ENCODE results near the gene FAM151A.

FAM151A gene
- 0 reads per million in 2 experiments for total RNA-seq

GRCh38 chr1:54623216-54624007 lies at the start of gene FAM151A:
Gene FAM151A, minus strand, starts transcription at chr1:54623525. Its CDS starts 130 bp downstream, at chr1:54623395.
- DNase-seq (ENCODE audit: low read depth) = no peak

- DNase-seq (ENCODE audit: low read depth) = peak; percentile 45
These were observed 48.8 kb upstream of the FAM151A start for GRCh38 chr1:54671985-54672608.

- DNase-seq (ENCODE audit: low read depth) = no peak
These were observed 45.2 kb upstream of the FAM151A start for GRCh38 chr1:54668567-54668966.

GRCh38 chr1:54667797-54668196 lies 44.5 kb upstream of the FAM151A start:
- no peak for DNase-seq (ENCODE audit: low read depth)

GRCh38 chr1:54666333-54666732 lies 43.0 kb upstream of the FAM151A start:
- no peak for DNase-seq (ENCODE audit: low read depth)

- no peak for DNase-seq (ENCODE audit: low read depth)
These were observed 42.5 kb upstream of the FAM151A start for GRCh38 chr1:54665852-54666251.

- no peak for DNase-seq (ENCODE audit: low read depth)
These were observed 41.0 kb upstream of the FAM151A start for GRCh38 chr1:54664364-54664763.

- DNase-seq (ENCODE audit: low read depth) = no peak
These were observed 40.4 kb upstream of the FAM151A start for GRCh38 chr1:54663725-54664124.

GRCh38 chr1:54658164-54658913 lies 35.0 kb upstream of the FAM151A start:
- DNase-seq (ENCODE audit: low read depth) = no peak

GRCh38 chr1:54653036-54653435 lies 29.7 kb upstream of the FAM151A start:
- DNase-seq (ENCODE audit: low read depth) = no peak

GRCh38 chr1:54652168-54652567 lies 28.8 kb upstream of the FAM151A start:
- no peak for DNase-seq (ENCODE audit: low read depth)

GRCh38 chr1:54651608-54652007 lies 28.3 kb upstream of the FAM151A start:
- no peak for DNase-seq (ENCODE audit: low read depth)

GRCh38 chr1:54650417-54650816 lies 27.1 kb upstream of the FAM151A start:
- no peak for DNase-seq (ENCODE audit: low read depth)

GRCh38 chr1:54649921-54650320 lies 26.6 kb upstream of the FAM151A start:
- no peak for DNase-seq (ENCODE audit: low read depth)

- no peak for DNase-seq (ENCODE audit: low read depth)
These were observed 26.0 kb upstream of the FAM151A start for GRCh38 chr1:54649130-54649898.

- DNase-seq (ENCODE audit: low read depth) = no peak
These were observed 22.7 kb upstream of the FAM151A start for GRCh38 chr1:54645806-54646676.

GRCh38 chr1:54643736-54644135 lies 20.4 kb upstream of the FAM151A start:
- no peak for DNase-seq (ENCODE audit: low read depth)

- DNase-seq (ENCODE audit: low read depth) = no peak
These were observed 17.8 kb upstream of the FAM151A start, which contains the start of gene MROH7 for GRCh38 chr1:54640863-54641836. Gene MROH7, plus strand, starts transcription at chr1:54641786. Its CDS starts 11,141 bp downstream, at chr1:54652927.

GRCh38 chr1:54640361-54640760 lies 17.0 kb upstream of the FAM151A start:
- DNase-seq (ENCODE audit: low read depth) = no peak

All from T follicular helper cell (primary cell).